Stimulated activated CD4-positive, alpha-beta T cell treated with anti-CD3 and anti-CD28 coated beads, Interleukin-15, amount 100 ng/mL, for 1 hour (primary cell): Measurements from ENCODE around the gene VSX1.
A peak's percentile ranks its signal among the peaks of the same experiment; 100 is the strongest.

Experiments used
- DNase-seq, 2 donors: peaks; one replicate each; pipeline ENCODE4 v3.0.0-alpha.2; 2020; ENCODE audit warnings: low read depth in 1 of 2, low spot score in 1 of 2

VSX1 gene

DNA sequence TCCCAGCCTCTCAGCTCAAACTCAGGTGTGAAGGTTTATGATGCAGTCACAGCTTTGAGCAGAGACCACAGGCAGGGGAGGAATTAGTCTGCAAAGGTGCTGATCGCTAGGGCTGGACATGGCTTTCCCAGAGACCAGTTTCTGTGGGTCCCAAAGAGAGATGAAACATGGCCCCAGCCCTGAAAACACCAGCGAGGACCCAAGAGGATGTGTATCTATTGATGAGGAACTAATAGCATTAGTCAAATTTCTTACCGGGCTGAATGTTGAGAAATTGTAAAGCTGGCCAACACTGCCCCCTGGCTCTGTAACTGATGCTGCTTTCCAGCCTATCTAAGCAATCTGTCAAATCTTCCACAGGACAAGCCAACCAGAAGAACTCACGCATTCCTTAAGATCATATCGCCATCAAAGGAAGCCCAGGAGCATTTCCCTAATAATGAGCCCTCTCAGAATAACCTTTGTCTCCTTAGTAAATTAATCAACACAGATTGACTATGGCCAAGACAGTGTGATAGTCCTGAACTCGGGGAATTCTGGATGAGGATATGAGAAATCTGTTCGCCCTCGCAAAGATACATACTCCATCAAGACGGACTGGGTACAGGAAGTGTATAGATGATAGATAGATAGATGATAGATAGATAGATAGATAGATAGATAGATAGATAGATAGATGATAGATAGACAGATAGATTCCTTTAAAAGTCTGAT is 16.2 kb downstream of the VSX1 start:
- peak; percentile 41 to 43 for DNase-seq

- DNase-seq = no peak
Measured at GRCh38 chr20:25065072-25065624, 16.8 kb downstream of the VSX1 start.

GRCh38 chr20:25064561-25065071 is 17.3 kb downstream of the VSX1 start:
- no peak for DNase-seq

DNA sequence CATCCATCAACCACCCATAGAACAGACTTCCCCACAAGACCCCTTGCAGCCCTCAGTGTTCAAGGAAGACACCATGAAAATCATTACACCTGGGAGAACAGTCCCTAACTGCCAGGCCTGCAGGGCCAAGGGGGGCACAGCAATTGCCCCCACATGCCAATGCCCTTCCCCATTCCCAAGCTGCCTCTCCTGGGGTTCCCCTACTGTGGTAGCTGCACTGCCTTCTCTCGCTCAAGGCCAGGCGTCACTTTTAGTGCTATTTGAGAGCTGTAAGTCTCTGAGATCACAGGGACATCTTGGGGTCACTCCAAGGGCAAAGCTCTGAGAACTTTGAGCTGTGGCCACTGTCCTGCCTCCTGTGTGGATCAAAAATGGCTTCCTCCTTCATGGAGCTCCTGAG is 18.0 kb downstream of the VSX1 start:
- DNase-seq = no peak

GRCh38 chr20:25063546-25063945 is 18.4 kb downstream of the VSX1 start:
- no peak for DNase-seq

DNA sequence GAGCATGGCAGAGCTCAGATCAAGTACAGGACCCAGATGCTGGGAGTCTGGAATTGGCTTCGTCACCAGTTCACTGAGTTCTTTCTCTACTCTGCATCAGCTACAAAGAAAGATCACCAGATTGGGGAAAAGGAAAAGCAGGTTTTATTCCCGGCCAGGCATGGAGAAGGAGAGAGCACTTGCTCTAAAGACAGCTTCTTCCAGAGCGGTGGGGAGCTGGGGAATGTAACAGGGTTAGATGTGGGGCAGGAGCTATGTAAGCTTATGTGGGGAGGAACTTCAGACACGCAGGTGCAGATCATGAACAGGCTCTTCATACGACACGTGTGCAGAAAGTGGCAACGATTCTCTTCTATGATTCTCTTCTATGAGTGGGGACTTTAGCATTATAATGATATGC is 19.1 kb downstream of the VSX1 start:
- DNase-seq = no peak

GRCh38 chr20:25061821-25062530 is 20.0 kb downstream of the VSX1 start:
- no peak for DNase-seq

GRCh38 chr20:25061103-25061799 is 20.7 kb downstream of the VSX1 start:
- no peak for DNase-seq

GRCh38 chr20:25059866-25060465 is 22.0 kb downstream of the VSX1 start:
- DNase-seq = no peak

GRCh38 chr20:25058847-25059810 is 22.8 kb downstream of the VSX1 start:
- DNase-seq = no peak

GRCh38 chr20:25058051-25058846 is 23.7 kb downstream of the VSX1 start, which contains the start of gene ACSS1:
Gene ACSS1, minus strand, starts transcription at chr20:25058139. Its CDS starts 37 bp downstream, at chr20:25058102.
- peak; percentile 46 to 55 for DNase-seq

GRCh38 chr20:25057234-25058050 is 24.5 kb downstream of the VSX1 start:
- peak; percentile 54 to 55 for DNase-seq

- DNase-seq = no peak
Measured at GRCh38 chr20:25056690-25057233, 25.2 kb downstream of the VSX1 start.

- no peak for DNase-seq
Measured at GRCh38 chr20:25055711-25056495, 26.0 kb downstream of the VSX1 start.

- no peak for DNase-seq
Measured at GRCh38 chr20:25054995-25055629, 26.8 kb downstream of the VSX1 start.

DNA sequence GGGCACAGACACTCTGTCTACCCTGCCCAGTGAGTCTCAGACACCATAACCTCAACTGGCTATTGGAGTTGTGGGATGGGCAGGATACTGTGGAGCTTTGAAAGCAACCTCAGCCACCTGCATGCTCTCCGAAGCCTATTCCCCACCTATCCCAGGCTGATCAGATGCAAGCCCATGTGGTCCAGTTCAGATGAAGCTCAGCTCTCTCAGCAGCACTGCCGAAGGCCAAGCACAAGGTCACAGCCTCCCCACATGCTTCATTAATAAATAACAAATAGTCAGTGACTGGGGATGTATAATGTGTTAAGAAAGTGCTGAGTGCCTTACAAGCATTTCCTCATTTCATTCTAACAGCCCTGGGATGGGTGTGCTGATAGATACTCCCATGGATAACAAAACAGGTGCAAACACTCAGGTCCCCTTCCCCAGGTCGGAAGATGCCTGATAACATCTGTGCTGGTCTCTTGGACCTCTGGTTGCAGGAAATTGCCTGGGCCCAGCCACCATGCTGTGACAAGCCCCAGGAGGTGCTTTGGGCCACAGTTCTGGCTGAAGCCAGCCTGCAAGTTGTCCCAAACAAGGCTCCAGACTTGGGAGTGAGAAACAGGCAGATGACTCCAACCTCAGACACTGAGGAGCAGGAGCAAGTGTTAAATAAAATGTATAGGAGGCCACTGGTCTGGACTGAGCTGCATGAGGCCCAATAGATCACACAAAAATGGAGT is 27.7 kb downstream of the VSX1 start:
- no peak for DNase-seq
